SK-N-SH (cell line): ENCODE results near the gene SPIN1. TPM values are rescaled to one million over a fixed set of nuclear protein-coding genes. Genes with fewer than 3 reads are reported as not detected.
"Not testable (repeated sequence)": the region's sequence is repeated elsewhere in the genome, so short reads cannot be mapped to it uniquely, and the experiment has no call there.

Experiments used
- CTCF ChIA-PET: fragments of 300-600, 350-600 bp; formaldehyde crosslinking; extraction: SDS; loops from one replicate; lab custom pipeline; 2021; lab: Yijun Ruan, JAX
- POLR2A ChIA-PET: fragments of 350-600 bp; sonication (Branson Sonifier 250); formaldehyde crosslinking; extraction: SDS; loops from one replicate; lab custom pipeline; 2020; ENCODE audit warnings: antibody characterized with exemption, inconsistent platforms; lab: Yijun Ruan, JAX
- DNase-seq: peaks from one replicate; pipeline ENCODE4 v3.0.0; 2012
- H2AFZ ChIP-seq: fragments of 200-600 bp; sonication (generic); 2 replicates; pipeline ENCODE4 v1.8.1; 2016; ENCODE audit warnings: antibody characterized with exemption, mild to moderate bottlenecking, low read depth
- H3F3A ChIP-seq: fragments of 200-600 bp; sonication (generic); replicated peaks from 2 replicates; pipeline ENCODE3; 2016; ENCODE audit warnings: antibody characterized with exemption, mild to moderate bottlenecking; ENCODE audit not compliant: insufficient read depth
- H3K27ac ChIP-seq, 2 experiments: fragments of 200-500 bp in 1 of 2; fragments of 200-600 bp in 1 of 2; sonication (Bioruptor generic) in 1 of 2; sonication (generic), shearing (Covaris generic) in 1 of 2; 2 replicates each; pipeline versions ENCODE4 v1.5.1 to v1.6.1; 2014 to 2016; ENCODE audit warnings: low read depth in 2 of 2, inconsistent platforms in 1 of 2, low read length in 1 of 2, mild to moderate bottlenecking in 1 of 2, mixed read lengths in 1 of 2
- H3K27me3 ChIP-seq: fragments of 200-600 bp; sonication (generic), shearing (Covaris generic); 2 replicates; pipeline ENCODE4 v1.6.1; 2016; ENCODE audit warnings: mixed run types; ENCODE audit not compliant: insufficient read depth
- H3K36me3 ChIP-seq, 2 experiments: fragments of 200-500 bp in 1 of 2; fragments of 200-600 bp in 1 of 2; sonication (Bioruptor generic) in 1 of 2; sonication (generic) in 1 of 2; replicated peaks in 1 of 2; 2 replicates each; pipeline versions ENCODE3 to v1.5.1; 2014 to 2016; ENCODE audit warnings: low read length in 1 of 2, mild to moderate bottlenecking in 1 of 2; ENCODE audit not compliant: insufficient read depth in 2 of 2, control insufficient read depth in 1 of 2
- H3K4me1 ChIP-seq, 2 experiments: fragments of 200-500 bp in 1 of 2; fragments of 200-600 bp in 1 of 2; sonication (Bioruptor generic) in 1 of 2; sonication (generic), shearing (Covaris generic) in 1 of 2; 2 replicates each; pipeline versions ENCODE4 v1.5.1 to v1.6.1; 2014 to 2016; ENCODE audit warnings: low read depth in 1 of 2, low read length in 1 of 2, mixed run types in 1 of 2; ENCODE audit not compliant: insufficient read depth in 2 of 2, control insufficient read depth in 1 of 2
- H3K4me2 ChIP-seq: fragments of 200-600 bp; sonication (generic), shearing (Covaris generic); 2 replicates; pipeline ENCODE4 v1.6.1; 2017; ENCODE audit warnings: mixed run types
- H3K4me3 ChIP-seq, 2 experiments: fragments of 200-500 bp in 1 of 2; fragments of 200-600 bp in 1 of 2; sonication (Bioruptor generic) in 1 of 2; sonication (generic), shearing (Covaris generic) in 1 of 2; 2 replicates each; pipeline versions ENCODE4 v1.5.1 to v1.8.1; 2014 to 2016; ENCODE audit warnings: low read depth in 2 of 2, inconsistent platforms in 1 of 2, low read length in 1 of 2, mild to moderate bottlenecking in 1 of 2, mixed read lengths in 1 of 2, moderate library complexity in 1 of 2
- H3K79me2 ChIP-seq: fragments of 200-600 bp; sonication (generic); 2 replicates; pipeline ENCODE4 v1.8.1; 2017; ENCODE audit warnings: mild to moderate bottlenecking; ENCODE audit not compliant: insufficient read depth
- H3K9ac ChIP-seq: fragments of 200-600 bp; sonication (generic); 2 replicates; pipeline ENCODE4 v1.6.1; 2017; ENCODE audit warnings: mixed run types
- H3K9me2 ChIP-seq: fragments of 200-600 bp; sonication (generic); 2 replicates; pipeline ENCODE4 v1.6.1; 2017; ENCODE audit warnings: mixed run types
- H3K9me3 ChIP-seq: fragments of 200-600 bp; sonication (generic); 2 replicates; pipeline ENCODE4 v1.6.1; 2017; ENCODE audit warnings: mixed run types, mild to moderate bottlenecking, moderate library complexity
- H4K20me1 ChIP-seq: fragments of 200-600 bp; sonication (generic); 2 replicates; pipeline ENCODE4 v1.6.1; 2017; ENCODE audit warnings: mild to moderate bottlenecking, mixed run types; ENCODE audit not compliant: insufficient read depth
- CHD2 ChIP-seq: fragments of 150-350 bp; IDR thresholded peaks from 2 replicates; pipeline ENCODE4 v1.6.1; 2018; ENCODE audit warnings: low read length; ENCODE audit not compliant: partially characterized antibody
- CTCF ChIP-seq: fragments of 200-600 bp; sonication (generic); IDR thresholded peaks from 2 replicates; pipeline ENCODE4 v1.6.1; 2017; ENCODE audit warnings: antibody characterized with exemption, mild to moderate bottlenecking, moderate library complexity
- FOXM1 ChIP-seq: IDR thresholded peaks from 2 replicates; pipeline ENCODE4 v1.4.0; 2012; ENCODE audit warnings: low read depth, mild to moderate bottlenecking
- JUND ChIP-seq: IDR thresholded peaks from 2 replicates; pipeline ENCODE4 v1.4.0; 2012
- MEF2A ChIP-seq: IDR thresholded peaks from 2 replicates; pipeline ENCODE4 v1.4.0; 2012; ENCODE audit warnings: low read depth, borderline replicate concordance
- PBX3 ChIP-seq: IDR thresholded peaks from 2 replicates; pipeline ENCODE4; 2012
- RCOR1 ChIP-seq: fragments of 150-350 bp; IDR thresholded peaks from 2 replicates; pipeline ENCODE4 v1.6.1; 2017; ENCODE audit warnings: antibody characterized with exemption, low read length
- REST ChIP-seq: IDR thresholded peaks from 2 replicates; pipeline ENCODE4 v1.6.1; 2012; ENCODE audit warnings: mild to moderate bottlenecking, low read depth, low read length, moderate library complexity
- SIN3A ChIP-seq: IDR thresholded peaks from 2 replicates; pipeline ENCODE4 v1.6.1; 2012; ENCODE audit warnings: low read depth, mild to moderate bottlenecking, low read length, moderate library complexity, borderline replicate concordance
- SMC3 ChIP-seq: IDR thresholded peaks from 2 replicates; pipeline ENCODE4 v1.6.1; 2012; ENCODE audit warnings: low read depth, low read length, improper control_type of control experiment
- TAF1 ChIP-seq: IDR thresholded peaks from 2 replicates; pipeline ENCODE4 v1.6.1; 2012; ENCODE audit warnings: low read depth, mild to moderate bottlenecking, low read length, moderate library complexity, borderline replicate concordance
- TCF12 ChIP-seq: IDR thresholded peaks from 2 replicates; pipeline ENCODE4 v1.4.0; 2012
- TEAD4 ChIP-seq: IDR thresholded peaks from 2 replicates; pipeline ENCODE4 v1.4.0; 2012; ENCODE audit warnings: mild to moderate bottlenecking, borderline replicate concordance; ENCODE audit not compliant: insufficient read depth
- ZBTB33 ChIP-seq: IDR thresholded peaks from 2 replicates; pipeline ENCODE4 v1.4.0; 2012; ENCODE audit warnings: low read depth, borderline replicate concordance
- WGBS: methylation state at CpG from one replicate; pipeline ENCODE4 v1.1.6; 2017; ENCODE audit warnings: low lambda C conversion rate; 5-methylcytosine and 5-hydroxymethylcytosine counted together
- polyA plus RNA-seq, 3 experiments: library from polyadenylated mRNA; depleted of rRNA; stranded (reverse); fragments of >200 nt; gene quantifications; 2 replicates each; pipeline ENCODE4 v1.2.3, GENCODE V29; 2012

SPIN1 gene
- polyA plus RNA-seq, 1 of the 3 experiments (the other 2 are of a cell fraction), result 35.8 TPM

- TF ChIP-seq CTCF, result no peak
- no peak for TF ChIP-seq SIN3A
- no peak for TF ChIP-seq RCOR1
- TF ChIP-seq REST, result no peak
- TF ChIP-seq MEF2A, result no peak
Measured at GRCh38 chr9:88355166-88355565, 33.1 kb upstream of the SPIN1 start (continued).

GRCh38 chr9:88357250-88357649 is 31.0 kb upstream of the SPIN1 start:
- H3F3A ChIP-seq, result not testable (repeated sequence)

GRCh38 chr9:88358723-88359122 is 29.5 kb upstream of the SPIN1 start:
- no peak overlapping the region for H3K27ac ChIP-seq
- no peaks in the 10 kb centered on the region for H3K36me3 ChIP-seq
- 70% methylated on average over 4 of the region's 4 CpGs for WGBS
- H4K20me1 ChIP-seq, result no peaks in the 10 kb centered on the region
- H2AFZ ChIP-seq, result no peak overlapping the region
- CTCF ChIA-PET, result no interaction called here
- POLR2A ChIA-PET, result no interaction called here
- no peaks in the 10 kb centered on the region for H3K9me2 ChIP-seq
- no peaks in the 10 kb centered on the region for H3K4me1 ChIP-seq
- H3K79me2 ChIP-seq, result no peaks in the 10 kb centered on the region
- no peak overlapping the region for H3K4me3 ChIP-seq
- H3K4me2 ChIP-seq, result no peak overlapping the region
- H3K9me3 ChIP-seq, result no peaks in the 10 kb centered on the region
- no peaks in the 10 kb centered on the region for H3F3A ChIP-seq
- no peak for DNase-seq
- H3K9ac ChIP-seq, result no peak overlapping the region
- no peaks in the 10 kb centered on the region for H3K27me3 ChIP-seq
- TF ChIP-seq TEAD4 (no peak), FOXM1 (no peak), TAF1 (no peak), ZBTB33 (no peak), TCF12 (no peak), PBX3 (no peak), JUND (no peak), CHD2 (no peak), CTCF (no peak), SMC3 (no peak), MEF2A (no peak)

More at GRCh38 chr9:88357250-88357649, 31.0 kb upstream of the SPIN1 start:
- H3K9me2 ChIP-seq, H3K9ac ChIP-seq, H3K9me3 ChIP-seq, DNase-seq, H3K4me3 ChIP-seq, H4K20me1 ChIP-seq, H3K27me3 ChIP-seq, H3K27ac ChIP-seq, H3K4me1 ChIP-seq, H3K79me2 ChIP-seq, POLR2A ChIA-PET, H3K4me2 ChIP-seq, H3K36me3 ChIP-seq, CTCF ChIA-PET, H2AFZ ChIP-seq: not testable (repeated sequence)
